ENCODE results near the gene PPDPF.

DNA sequence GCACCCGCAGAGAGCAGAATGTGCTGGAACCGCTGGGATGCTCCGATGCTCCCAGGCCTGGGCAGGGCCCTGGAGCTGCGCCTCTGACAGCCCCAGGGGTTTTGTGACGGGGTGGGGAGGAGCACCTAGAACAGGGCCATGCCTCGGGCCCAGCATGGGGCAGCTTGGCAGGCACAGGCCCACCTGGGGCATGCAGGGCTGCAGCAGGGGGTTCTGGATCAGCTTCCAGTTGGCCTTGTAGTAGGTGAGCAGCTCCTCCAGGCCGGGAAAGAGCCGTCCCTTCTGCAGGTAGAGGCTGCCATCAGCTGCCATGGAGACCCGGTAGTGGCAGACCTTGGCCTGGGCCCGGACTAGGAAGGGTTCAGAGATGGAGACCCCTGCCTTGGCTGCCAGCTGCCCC lies 22.6 kb downstream of the PPDPF start:
- TF ChIP-seq EZH2 (IDR thresholded peaks at IDR 0.05), result no peak
- no peak for TF ChIP-seq POLR2AphosphoS5 (IDR thresholded peaks at IDR 0.05; ENCODE audit: borderline replicate concordance, low read depth, low read length)
- TF ChIP-seq FOXP2 (optimal IDR thresholded peaks at IDR 0.05; ENCODE audit: control extremely low read depth, extremely low read length, insufficient read depth), result no peak

Data from SK-N-MC (cell line).